ENCODE measurements around the gene H3-3A.

DNA sequence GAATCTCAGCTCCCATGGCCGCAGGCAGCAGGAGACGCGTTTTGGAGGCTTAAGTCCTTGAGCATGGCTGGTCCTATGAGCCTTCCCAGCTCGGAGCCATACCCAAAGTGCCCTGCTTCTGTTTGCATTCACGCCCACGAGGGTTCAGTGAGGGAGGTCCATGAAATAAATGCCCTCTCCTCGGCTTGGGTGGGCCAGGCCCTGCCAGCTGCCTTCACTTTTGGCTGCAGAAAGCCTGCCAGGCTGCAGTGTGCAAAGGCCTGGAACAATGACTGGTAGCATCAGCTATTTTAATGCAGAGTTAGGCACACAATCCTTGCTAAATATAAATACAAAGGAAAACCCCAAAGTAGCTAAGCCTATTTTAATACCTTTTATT lies 49.4 kb downstream of the H3-3A start:
- no peak for TF ChIP-seq EZH2 (IDR thresholded peaks at IDR 0.05; ENCODE audit: low read length, missing control alignments)
- TF ChIP-seq, protein P1, sequence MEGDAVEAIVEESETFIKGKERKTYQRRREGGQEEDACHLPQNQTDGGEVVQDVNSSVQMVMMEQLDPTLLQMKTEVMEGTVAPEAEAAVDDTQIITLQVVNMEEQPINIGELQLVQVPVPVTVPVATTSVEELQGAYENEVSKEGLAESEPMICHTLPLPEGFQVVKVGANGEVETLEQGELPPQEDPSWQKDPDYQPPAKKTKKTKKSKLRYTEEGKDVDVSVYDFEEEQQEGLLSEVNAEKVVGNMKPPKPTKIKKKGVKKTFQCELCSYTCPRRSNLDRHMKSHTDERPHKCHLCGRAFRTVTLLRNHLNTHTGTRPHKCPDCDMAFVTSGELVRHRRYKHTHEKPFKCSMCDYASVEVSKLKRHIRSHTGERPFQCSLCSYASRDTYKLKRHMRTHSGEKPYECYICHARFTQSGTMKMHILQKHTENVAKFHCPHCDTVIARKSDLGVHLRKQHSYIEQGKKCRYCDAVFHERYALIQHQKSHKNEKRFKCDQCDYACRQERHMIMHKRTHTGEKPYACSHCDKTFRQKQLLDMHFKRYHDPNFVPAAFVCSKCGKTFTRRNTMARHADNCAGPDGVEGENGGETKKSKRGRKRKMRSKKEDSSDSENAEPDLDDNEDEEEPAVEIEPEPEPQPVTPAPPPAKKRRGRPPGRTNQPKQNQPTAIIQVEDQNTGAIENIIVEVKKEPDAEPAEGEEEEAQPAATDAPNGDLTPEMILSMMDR (conservative IDR thresholded peaks at IDR 0.05 in 1 of 2, IDR thresholded peaks at IDR 0.05 in 1 of 2; ENCODE audit: low read depth in 1 of 2, low read length in 2 of 2) = no peak
